ENCODE measurements around the gene PTPN5.

Gene PTPN5

DNA sequence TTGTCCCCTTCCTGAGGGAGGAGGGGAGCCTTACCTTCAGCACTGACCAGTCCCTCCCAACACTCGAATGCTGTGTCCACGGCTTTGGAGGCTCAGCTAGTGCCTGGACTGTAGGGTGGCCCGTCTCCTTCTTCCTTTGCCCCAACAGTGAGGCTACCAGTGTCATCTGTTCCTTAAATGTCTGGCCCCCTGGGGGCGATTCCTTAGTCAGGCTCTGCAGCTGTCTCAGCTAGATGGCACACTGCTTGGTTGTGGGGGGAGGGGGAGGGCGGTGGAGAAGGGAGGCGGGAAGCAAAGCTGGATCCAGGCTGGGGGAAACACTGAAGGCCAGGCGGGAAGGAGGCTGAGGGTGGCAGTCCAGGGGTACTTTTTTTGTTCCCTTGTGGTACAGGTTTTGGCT, 65.6 kb downstream of the PTPN5 start, which contains the start of gene IGSF22:
Gene IGSF22 (minus strand): TSS at position 149 of the 400 bp plus-strand sequence. CDS start 1,952 bp downstream, outside the sequence.
- Histone ChIP-seq H3K79me1 (ENCODE audit: low read length) (no peaks in the 10 kb centered on the region), H4K12ac (ENCODE audit: low read depth, low read length) (no peak within 1 kb of the TSS), H3K14ac (ENCODE audit: low read length) (no peak within 1 kb of the TSS), H3K18ac (ENCODE audit: low read length) (no peak within 1 kb of the TSS), H3K79me2 (ENCODE audit: control insufficient read depth, insufficient read depth, low read length, poor library complexity) (no peaks in the 10 kb centered on the region), H4K91ac (ENCODE audit: low read depth, low read length) (no peak within 1 kb of the TSS), H4K8ac (ENCODE audit: low read depth, low read length) (no peak within 1 kb of the TSS), H3K27ac (ENCODE audit: low read depth, low read length) (no peak within 1 kb of the TSS), H2BK12ac (ENCODE audit: low read length) (no peak within 1 kb of the TSS), H3K9ac (ENCODE audit: low read length) (no peak within 1 kb of the TSS), H3K23ac (ENCODE audit: low read length) (no peak within 1 kb of the TSS), H3K36me3 (ENCODE audit: control insufficient read depth in 1 of 2, insufficient read depth in 2 of 2, low read length in 2 of 2) (no peaks in the 10 kb centered on the region), H3K9me3 (ENCODE audit: insufficient read depth, low read depth, low read length) (no peaks in the 10 kb centered on the region), H3K4me3 (ENCODE audit: low read depth, low read length) (no peak within 1 kb of the TSS), H2BK5ac (ENCODE audit: low read depth, low read length, poor library complexity) (no peak within 1 kb of the TSS), H3K4me1 (ENCODE audit: control insufficient read depth in 1 of 2, insufficient read depth in 2 of 2, low read length in 2 of 2) (peaks cover 4 to 7% of the 10 kb centered on the region in 2 experiments), H3K4ac (ENCODE audit: low read depth, low read length) (no peak within 1 kb of the TSS), H2AFZ (ENCODE audit: insufficient read depth, low read length, poor library complexity) (no peak within 1 kb of the TSS), H3K4me2 (ENCODE audit: low read length) (no peak within 1 kb of the TSS), H2BK120ac (ENCODE audit: insufficient read depth, low read length, poor library complexity) (no peak within 1 kb of the TSS), H3K27me3 (ENCODE audit: insufficient read depth, low read length) (no peaks in the 10 kb centered on the region), H2AK5ac (ENCODE audit: low read length) (no peak within 1 kb of the TSS)
- DNase-seq = no peak
- WGBS (ENCODE audit: extremely low coverage, insufficient coverage, insufficient read length) = no CpG with 5 or more reads among the region's 7 CpGs

- no peak overlapping the region for H2BK5ac ChIP-seq (ENCODE audit: low read depth, low read length, poor library complexity)
- no peak overlapping the region for H3K18ac ChIP-seq (ENCODE audit: low read length)
- no peaks in the 10 kb centered on the region for H3K36me3 ChIP-seq (ENCODE audit: control insufficient read depth in 1 of 2, insufficient read depth in 2 of 2, low read length in 2 of 2)
- DNase-seq = no peak
- H3K27me3 ChIP-seq (ENCODE audit: insufficient read depth, low read length) = no peaks in the 10 kb centered on the region
- H3K4me2 ChIP-seq (ENCODE audit: low read length) = no peak overlapping the region
- H3K9me3 ChIP-seq (ENCODE audit: insufficient read depth, low read depth, low read length) = no peaks in the 10 kb centered on the region
- H3K27ac ChIP-seq (ENCODE audit: low read depth, low read length) = no peak overlapping the region
- no peak overlapping the region for H4K91ac ChIP-seq (ENCODE audit: low read depth, low read length)
- H2BK12ac ChIP-seq (ENCODE audit: low read length) = no peak overlapping the region
- peaks cover 4 to 9% of the 10 kb centered on the region in 2 experiments for H3K4me1 ChIP-seq (ENCODE audit: control insufficient read depth in 1 of 2, insufficient read depth in 2 of 2, low read length in 2 of 2)
- no peak overlapping the region for H3K4ac ChIP-seq (ENCODE audit: low read depth, low read length)
- WGBS (ENCODE audit: extremely low coverage, insufficient coverage, insufficient read length) = no CpG with 5 or more reads among the region's 7 CpGs
- no peak overlapping the region for H4K12ac ChIP-seq (ENCODE audit: low read depth, low read length)
- H3K79me2 ChIP-seq (ENCODE audit: control insufficient read depth, insufficient read depth, low read length, poor library complexity) = no peaks in the 10 kb centered on the region
- no peak overlapping the region for H2AK5ac ChIP-seq (ENCODE audit: low read length)
- H3K14ac ChIP-seq (ENCODE audit: low read length) = no peak overlapping the region
- no peak overlapping the region for H4K8ac ChIP-seq (ENCODE audit: low read depth, low read length)
- no peak overlapping the region for H3K23ac ChIP-seq (ENCODE audit: low read length)
- H2BK120ac ChIP-seq (ENCODE audit: insufficient read depth, low read length, poor library complexity) = no peak overlapping the region
- H3K79me1 ChIP-seq (ENCODE audit: low read length) = no peaks in the 10 kb centered on the region
- no peak overlapping the region for H3K9ac ChIP-seq (ENCODE audit: low read length)
- no peak overlapping the region for H2AFZ ChIP-seq (ENCODE audit: insufficient read depth, low read length, poor library complexity)
- no peak overlapping the region for H3K4me3 ChIP-seq (ENCODE audit: low read depth, low read length)
Measured at GRCh38 chr11:18723991-18724390, 67.6 kb downstream of the PTPN5 start.

DNA sequence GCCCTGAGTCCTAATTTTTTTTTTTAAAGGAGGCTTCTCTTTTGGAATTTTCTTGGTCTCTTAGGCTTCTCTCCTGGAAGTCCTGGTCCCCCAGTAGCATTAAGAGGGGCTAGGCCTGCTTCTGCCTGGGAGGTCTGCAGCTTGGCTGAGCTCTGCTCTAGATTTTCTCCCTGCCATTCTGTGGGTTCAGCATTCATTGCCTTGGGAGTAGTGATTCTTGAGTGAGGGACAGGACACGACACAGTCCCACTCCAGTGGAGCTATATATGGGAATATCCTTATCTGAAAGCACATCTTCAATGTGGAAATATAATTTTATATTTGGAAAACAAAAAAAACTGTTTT, 69.3 kb downstream of the PTPN5 start:
- Histone ChIP-seq H2AK5ac (ENCODE audit: low read length) (no peak overlapping the region), H4K91ac (ENCODE audit: low read depth, low read length) (no peak overlapping the region), H3K4me2 (ENCODE audit: low read length) (peak overlapping the region; percentile 83), H3K27me3 (ENCODE audit: insufficient read depth, low read length) (no peaks in the 10 kb centered on the region), H3K79me2 (ENCODE audit: control insufficient read depth, insufficient read depth, low read length, poor library complexity) (no peaks in the 10 kb centered on the region), H3K23ac (ENCODE audit: low read length) (no peak overlapping the region), H2BK120ac (ENCODE audit: insufficient read depth, low read length, poor library complexity) (no peak overlapping the region), H2BK5ac (ENCODE audit: low read depth, low read length, poor library complexity) (no peak overlapping the region), H3K4me3 (ENCODE audit: low read depth, low read length) (no peak overlapping the region), H3K36me3 (ENCODE audit: control insufficient read depth in 1 of 2, insufficient read depth in 2 of 2, low read length in 2 of 2) (no peaks in the 10 kb centered on the region), H4K12ac (ENCODE audit: low read depth, low read length) (no peak overlapping the region), H3K4me1 (ENCODE audit: control insufficient read depth in 1 of 2, insufficient read depth in 2 of 2, low read length in 2 of 2) (peaks cover 4 to 9% of the 10 kb centered on the region in 2 experiments), H2BK12ac (ENCODE audit: low read length) (no peak overlapping the region), H3K14ac (ENCODE audit: low read length) (no peak overlapping the region), H3K79me1 (ENCODE audit: low read length) (no peaks in the 10 kb centered on the region), H2AFZ (ENCODE audit: insufficient read depth, low read length, poor library complexity) (no peak overlapping the region), H3K9ac (ENCODE audit: low read length) (no peak overlapping the region), H3K9me3 (ENCODE audit: insufficient read depth, low read depth, low read length) (no peaks in the 10 kb centered on the region), H4K8ac (ENCODE audit: low read depth, low read length) (no peak overlapping the region), H3K4ac (ENCODE audit: low read depth, low read length) (no peak overlapping the region), H3K18ac (ENCODE audit: low read length) (no peak overlapping the region), H3K27ac (ENCODE audit: low read depth, low read length) (no peak overlapping the region)
- DNase-seq = no peak
- WGBS (ENCODE audit: extremely low coverage, insufficient coverage, insufficient read length) = no CpG with 5 or more reads among the region's 1 CpG

DNA sequence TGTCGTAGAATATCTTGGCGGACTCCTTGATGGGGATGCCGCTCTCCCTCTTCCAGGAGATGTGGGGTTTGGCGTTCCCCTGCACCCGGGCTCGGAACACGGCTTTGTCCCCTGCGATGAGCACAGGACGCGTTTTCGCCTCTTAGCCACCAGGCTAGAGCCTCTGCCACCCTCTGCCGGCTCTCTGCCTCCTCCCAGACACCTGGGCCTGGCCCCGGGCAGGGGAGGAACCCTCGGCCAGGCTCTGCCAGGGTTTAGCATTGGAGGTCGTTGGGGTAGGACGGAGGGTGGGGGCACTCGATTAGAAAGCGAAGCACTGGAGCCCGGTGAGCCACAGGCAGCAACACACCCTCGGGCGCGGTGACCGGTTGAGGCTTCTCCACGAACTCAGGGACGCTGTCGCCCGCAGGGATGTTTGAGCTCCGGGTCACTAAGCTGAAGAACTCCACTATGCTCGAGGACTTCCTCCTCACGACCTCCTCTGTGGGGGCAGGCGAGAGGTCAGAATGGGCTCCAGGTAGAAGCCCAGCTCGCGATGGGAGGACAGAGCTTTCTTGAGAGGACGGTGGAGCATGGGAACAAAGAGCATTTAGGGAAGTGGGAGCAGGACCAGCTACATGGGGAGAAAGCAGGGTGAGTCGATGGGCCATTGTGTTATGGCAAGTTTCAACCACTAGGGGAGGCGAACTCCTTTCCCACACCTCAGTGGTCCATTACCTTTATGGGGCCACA, 69.9 kb downstream of the PTPN5 start:
- Histone ChIP-seq H3K27me3 (ENCODE audit: insufficient read depth, low read length) (peaks cover 2% of the 10 kb centered on the region), H3K14ac (ENCODE audit: low read length) (no peak overlapping the region), H3K23ac (ENCODE audit: low read length) (no peak overlapping the region), H3K79me2 (ENCODE audit: control insufficient read depth, insufficient read depth, low read length, poor library complexity) (no peaks in the 10 kb centered on the region), H3K18ac (ENCODE audit: low read length) (no peak overlapping the region), H2BK5ac (ENCODE audit: low read depth, low read length, poor library complexity) (no peak overlapping the region), H3K4me1 (ENCODE audit: control insufficient read depth in 1 of 2, insufficient read depth in 2 of 2, low read length in 2 of 2) (peaks cover 4 to 9% of the 10 kb centered on the region in 2 experiments), H2AK5ac (ENCODE audit: low read length) (no peak overlapping the region), H3K4me3 (ENCODE audit: low read depth, low read length) (peak overlapping the region; percentile 8), H2BK120ac (ENCODE audit: insufficient read depth, low read length, poor library complexity) (no peak overlapping the region), H3K27ac (ENCODE audit: low read depth, low read length) (no peak overlapping the region), H3K36me3 (ENCODE audit: control insufficient read depth in 1 of 2, insufficient read depth in 2 of 2, low read length in 2 of 2) (no peaks in the 10 kb centered on the region), H2AFZ (ENCODE audit: insufficient read depth, low read length, poor library complexity) (peak overlapping the region; percentile 48), H3K4me2 (ENCODE audit: low read length) (peak overlapping the region; percentile 83), H3K4ac (ENCODE audit: low read depth, low read length) (no peak overlapping the region), H4K91ac (ENCODE audit: low read depth, low read length) (no peak overlapping the region), H2BK12ac (ENCODE audit: low read length) (no peak overlapping the region), H3K79me1 (ENCODE audit: low read length) (no peaks in the 10 kb centered on the region), H4K12ac (ENCODE audit: low read depth, low read length) (no peak overlapping the region), H3K9ac (ENCODE audit: low read length) (no peak overlapping the region), H4K8ac (ENCODE audit: low read depth, low read length) (peak overlapping the region; percentile 56), H3K9me3 (ENCODE audit: insufficient read depth, low read depth, low read length) (no peaks in the 10 kb centered on the region)
- WGBS (ENCODE audit: extremely low coverage, insufficient coverage, insufficient read length) = no CpG with 5 or more reads among the region's 36 CpGs
- peak; percentile 52 to 74 for DNase-seq
